HepG2 (cell line): Measurements from ENCODE around the gene SMIM28. TPM values are rescaled to one million over a fixed set of nuclear protein-coding genes. Genes with fewer than 3 reads are reported as not detected.

Source experiments
- ATF7-NPFF ChIP-seq: sonication (generic); formaldehyde crosslinking; IDR thresholded peaks from 2 replicates; pipeline ENCODE4 v1.8.1; 2023; ENCODE audit warnings: mild to moderate bottlenecking, low read depth, missing genetic modification reagents, moderate library complexity
- CHD2 ChIP-seq: IDR thresholded peaks from 2 replicates; pipeline ENCODE4 v1.6.1; 2011; ENCODE audit warnings: low read depth, low read length, improper control_type of control experiment
- ETV6 ChIP-seq: sonication (generic); formaldehyde crosslinking; conservative IDR thresholded peaks from 2 replicates; pipeline ENCODE4 v1.4.0; 2020; ENCODE audit warnings: missing genetic modification reagents
- HNF1A ChIP-seq, 2 experiments: sonication (generic) in 1 of 2; formaldehyde crosslinking in 1 of 2; IDR thresholded peaks; 2 replicates each; pipeline versions ENCODE4 v1.4.0 to v1.6.1; 2016 to 2020; ENCODE audit warnings: borderline replicate concordance in 1 of 2, low read depth in 1 of 2, mild to moderate bottlenecking in 1 of 2, missing genetic modification reagents in 1 of 2
- HNRNPK ChIP-seq: fragments of 200-400 bp; formaldehyde crosslinking; IDR thresholded peaks from 2 replicates; pipeline ENCODE4 v1.6.1; 2018; ENCODE audit warnings: low read length, low read depth, moderate library complexity, mild to moderate bottlenecking; ENCODE audit not compliant: poor library complexity, severe bottlenecking
- HOXA7 ChIP-seq: sonication (generic); formaldehyde crosslinking; IDR thresholded peaks from 2 replicates; pipeline ENCODE4 v1.8.1; 2022; ENCODE audit warnings: mild to moderate bottlenecking, missing genetic modification reagents, moderate library complexity
- IKZF4 ChIP-seq: sonication (generic); formaldehyde crosslinking; IDR thresholded peaks from 2 replicates; pipeline ENCODE4 v1.5.1; 2020; ENCODE audit warnings: borderline replicate concordance, mild to moderate bottlenecking, low read depth, missing genetic modification reagents; ENCODE audit errors: not compliant biosample characterization
- KDM2A ChIP-seq: sonication (generic); formaldehyde crosslinking; IDR thresholded peaks from 2 replicates; pipeline ENCODE4 v1.4.0; 2020; ENCODE audit warnings: low read depth, missing genetic modification reagents, borderline replicate concordance
- KDM5A ChIP-seq: fragments of 200-600 bp; sonication (generic); IDR thresholded peaks from 2 replicates; pipeline ENCODE4 v1.7.0; 2018; ENCODE audit warnings: antibody characterized with exemption, mild to moderate bottlenecking, low read length, borderline replicate concordance
- MXD3 ChIP-seq: IDR thresholded peaks from 2 replicates; pipeline ENCODE4 v1.6.1; 2016; ENCODE audit warnings: mild to moderate bottlenecking, missing biosample characterization, missing genetic modification reagents
- NFATC3 ChIP-seq: sonication (generic); formaldehyde crosslinking; IDR thresholded peaks from 2 replicates; pipeline ENCODE4 v1.5.1; 2020; ENCODE audit warnings: mild to moderate bottlenecking, missing genetic modification reagents
- PLSCR1 ChIP-seq: sonication (generic); formaldehyde crosslinking; IDR thresholded peaks from 2 replicates; pipeline ENCODE4 v1.5.0; 2020; ENCODE audit warnings: missing genetic modification reagents, mild to moderate bottlenecking, borderline replicate concordance
- POLR2A ChIP-seq, 2 experiments: IDR thresholded peaks; 2 replicates each; pipeline ENCODE4 v1.6.1; 2011; ENCODE audit warnings: low read depth in 2 of 2, low read length in 2 of 2, mild to moderate bottlenecking in 1 of 2, moderate library complexity in 1 of 2; ENCODE audit not compliant: insufficient read depth in 1 of 2
- SPEN ChIP-seq: sonication (generic); formaldehyde crosslinking; IDR thresholded peaks from 2 replicates; pipeline ENCODE4 v1.5.1; 2020; ENCODE audit warnings: low read depth, mild to moderate bottlenecking, missing genetic modification reagents
- TBL1XR1 ChIP-seq: fragments of 150-350 bp; IDR thresholded peaks from 2 replicates; pipeline ENCODE4 v1.6.1; 2014; ENCODE audit warnings: borderline replicate concordance, low read length; ENCODE audit not compliant: partially characterized antibody
- ZNF234 ChIP-seq: sonication (generic); formaldehyde crosslinking; conservative IDR thresholded peaks from 2 replicates; pipeline ENCODE4 v1.5.1; 2020; ENCODE audit warnings: mild to moderate bottlenecking, missing genetic modification reagents
- ZNF253 ChIP-seq: sonication (generic); formaldehyde crosslinking; IDR thresholded peaks from 2 replicates; pipeline ENCODE4 v1.8.0; 2022; ENCODE audit warnings: mild to moderate bottlenecking, missing genetic modification reagents, borderline replicate concordance
- ZNF256 ChIP-seq: sonication (generic); formaldehyde crosslinking; conservative IDR thresholded peaks from 2 replicates; pipeline ENCODE4 v1.4.0; 2020; ENCODE audit warnings: missing genetic modification reagents
- ZNF331 ChIP-seq: sonication (generic); formaldehyde crosslinking; IDR thresholded peaks from 2 replicates; pipeline ENCODE4 v1.4.0; 2020; ENCODE audit warnings: missing genetic modification reagents
- ZNF430 ChIP-seq: sonication (generic); formaldehyde crosslinking; IDR thresholded peaks from 2 replicates; pipeline ENCODE4 v1.9.0; 2021; ENCODE audit warnings: mild to moderate bottlenecking, missing genetic modification reagents
- ZNF562 ChIP-seq: sonication (generic); formaldehyde crosslinking; IDR thresholded peaks from 2 replicates; pipeline ENCODE4 v1.8.0; 2022; ENCODE audit warnings: missing genetic modification reagents, borderline replicate concordance
- ZNF788 ChIP-seq: sonication (generic); formaldehyde crosslinking; IDR thresholded peaks from 2 replicates; pipeline ENCODE4 v1.5.0; 2020; ENCODE audit warnings: mild to moderate bottlenecking, missing genetic modification reagents, borderline replicate concordance
- ZNF816 ChIP-seq: sonication (generic); formaldehyde crosslinking; IDR thresholded peaks from 2 replicates; pipeline ENCODE4 v1.8.0; 2022; ENCODE audit warnings: missing genetic modification reagents, mild to moderate bottlenecking, borderline replicate concordance
- ZNF839 ChIP-seq: sonication (generic); formaldehyde crosslinking; IDR thresholded peaks from 2 replicates; pipeline ENCODE4 v1.4.0; 2020; ENCODE audit warnings: missing genetic modification reagents, mild to moderate bottlenecking, borderline replicate concordance
- polyA plus RNA-seq, 8 experiments: library from polyadenylated mRNA; depleted of rRNA in 3 of 8; stranded (reverse) in 7 of 8; unstranded in 1 of 8; fragments of >200 nt; fragmentation: Illumina TruSeq in 4 of 8; extraction: Trizol in 4 of 8; gene quantifications; 2 replicates each; pipeline versions ENCODE4 v1.2.1 to v1.2.3, GENCODE V29; 2011 to 2016; ENCODE audit warnings: low read depth in 4 of 8, missing spikeins in 1 of 8, mixed read lengths in 1 of 8; ENCODE audit not compliant: insufficient read depth in 1 of 8
- total RNA-seq, 5 experiments: library from RNA; depleted of rRNA; stranded (reverse); fragments of >200 nt; fragmentation: Illumina TruSeq; extraction: Trizol; gene quantifications; 2 replicates each; pipeline ENCODE4 v1.2.3, GENCODE V29; 2016; ENCODE audit warnings: low read depth in 1 of 5
- TF ChIP-seq, protein P1 (sequence below): sonication (generic); formaldehyde crosslinking; IDR thresholded peaks from 2 replicates; pipeline ENCODE4 v1.8.1; 2023; ENCODE audit warnings: mild to moderate bottlenecking, missing genetic modification reagents, borderline replicate concordance

The SMIM28 gene
- total and polyA plus RNA-seq, 2 of the 13 experiments (the other 11 are each of a cell fraction or from before 2014, with no cell fraction given): not detected

- no peak for TF ChIP-seq HOXA7 (CRISPR knock-in tag)
- TF ChIP-seq, protein P1, sequence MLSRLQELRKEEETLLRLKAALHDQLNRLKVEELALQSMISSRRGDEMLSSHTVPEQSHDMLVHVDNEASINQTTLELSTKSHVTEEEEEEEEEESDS (CRISPR knock-in tag): no peak
- TF ChIP-seq IKZF4 (CRISPR knock-in tag): no peak
- TF ChIP-seq ZNF430 (CRISPR knock-in tag): no peak
- TF ChIP-seq TBL1XR1: no peak
- TF ChIP-seq ZNF331 (CRISPR knock-in tag): no peak
- TF ChIP-seq ETV6 (CRISPR knock-in tag): no peak
- TF ChIP-seq ZNF253 (CRISPR knock-in tag): no peak
- no peak for TF ChIP-seq SPEN (CRISPR knock-in tag)
- no peak for TF ChIP-seq ZNF816 (CRISPR knock-in tag)
- TF ChIP-seq CHD2: no peak
- TF ChIP-seq KDM5A: no peak
- no peak for TF ChIP-seq NFATC3 (CRISPR knock-in tag)
- no peak for TF ChIP-seq PLSCR1 (CRISPR knock-in tag)
- 0 out of 4 replicates have a peak, but pooled peaks of 1 of the 2 experiments have one; percentile 16 for TF ChIP-seq POLR2A (IDR thresholded peaks at IDR 0.05; ENCODE audit: insufficient read depth in 1 of 2, low read depth in 2 of 2, low read length in 2 of 2)
- TF ChIP-seq KDM2A (CRISPR knock-in tag): no peak
- no peak for TF ChIP-seq HNRNPK
- peak; percentile 95; the same call in 1 of the 2 replicates for TF ChIP-seq ZNF839
- no peak for TF ChIP-seq ZNF788 (CRISPR knock-in tag)
- no peak for TF ChIP-seq ATF7-NPFF (CRISPR knock-in tag)
- no peak for TF ChIP-seq HNF1A (IDR thresholded peaks at IDR 0.05; ENCODE audit: low read depth)
- no peak for TF ChIP-seq HNF1A (CRISPR knock-in tag; IDR thresholded peaks at IDR 0.05; ENCODE audit: borderline replicate concordance)
- TF ChIP-seq ZNF562 (CRISPR knock-in tag): no peak
- TF ChIP-seq ZNF256 (CRISPR knock-in tag): no peak
- TF ChIP-seq MXD3 (CRISPR knock-in tag): no peak
- no peak for TF ChIP-seq ZNF234
Measured at GRCh38 chr6:138404666-138405337, 27.1 kb downstream of the SMIM28 start (continued).
